ENCODE results near the gene DSTN.

Gene DSTN

GRCh38 chr20:17569616-17570346, at the start of gene DSTN:
Gene DSTN, plus strand, starts transcription at chr20:17570075. Its CDS starts 134 bp downstream, at chr20:17570209.
- peak within 1 kb of the TSS; percentile 89 for H3K4me3 ChIP-seq (ENCODE audit: low read length)
- no peaks in the 10 kb centered on the region for H3K9me3 ChIP-seq (ENCODE audit: control insufficient read depth, low read length)
- peaks cover 14% of the 10 kb centered on the region for H3K4me1 ChIP-seq (ENCODE audit: control insufficient read depth, insufficient read depth, low read length)
- H3K36me3 ChIP-seq (ENCODE audit: control insufficient read depth, insufficient read depth, low read length) = no peaks in the 10 kb centered on the region
- no peaks in the 10 kb centered on the region for H3K27me3 ChIP-seq (ENCODE audit: control insufficient read depth, insufficient read depth, low read length)
- peak within 1 kb of the TSS; percentile 94 for H3K9ac ChIP-seq (ENCODE audit: low read length)

GRCh38 chr20:17520583-17520982, 49.3 kb upstream of the DSTN start:
- no peaks in the 10 kb centered on the region for H3K9me3 ChIP-seq (ENCODE audit: control insufficient read depth, low read length)
- H3K36me3 ChIP-seq (ENCODE audit: control insufficient read depth, insufficient read depth, low read length) = no peaks in the 10 kb centered on the region
- H3K9ac ChIP-seq (ENCODE audit: low read length) = no peak overlapping the region
- H3K27me3 ChIP-seq (ENCODE audit: control insufficient read depth, insufficient read depth, low read length) = no peaks in the 10 kb centered on the region
- H3K4me3 ChIP-seq (ENCODE audit: low read length) = no peak overlapping the region
- H3K4me1 ChIP-seq (ENCODE audit: control insufficient read depth, insufficient read depth, low read length) = no peaks in the 10 kb centered on the region

GRCh38 chr20:17522528-17522927, 47.3 kb upstream of the DSTN start:
- no peak overlapping the region for H3K4me3 ChIP-seq (ENCODE audit: low read length)
- H3K9ac ChIP-seq (ENCODE audit: low read length) = no peak overlapping the region
- H3K27me3 ChIP-seq (ENCODE audit: control insufficient read depth, insufficient read depth, low read length) = no peaks in the 10 kb centered on the region
- H3K9me3 ChIP-seq (ENCODE audit: control insufficient read depth, low read length) = no peaks in the 10 kb centered on the region
- H3K4me1 ChIP-seq (ENCODE audit: control insufficient read depth, insufficient read depth, low read length) = no peaks in the 10 kb centered on the region
- no peaks in the 10 kb centered on the region for H3K36me3 ChIP-seq (ENCODE audit: control insufficient read depth, insufficient read depth, low read length)

- Histone ChIP-seq H3K9ac (ENCODE audit: low read length) (no peak overlapping the region), H3K9me3 (ENCODE audit: control insufficient read depth, low read length) (no peaks in the 10 kb centered on the region), H3K27me3 (ENCODE audit: control insufficient read depth, insufficient read depth, low read length) (no peaks in the 10 kb centered on the region), H3K4me3 (ENCODE audit: low read length) (no peak overlapping the region), H3K4me1 (ENCODE audit: control insufficient read depth, insufficient read depth, low read length) (no peaks in the 10 kb centered on the region), H3K36me3 (ENCODE audit: control insufficient read depth, insufficient read depth, low read length) (no peaks in the 10 kb centered on the region)
These were observed 46.5 kb upstream of the DSTN start for GRCh38 chr20:17523326-17523725.

GRCh38 chr20:17524560-17524959, 45.3 kb upstream of the DSTN start:
- H3K9ac ChIP-seq (ENCODE audit: low read length) = no peak overlapping the region
- H3K4me1 ChIP-seq (ENCODE audit: control insufficient read depth, insufficient read depth, low read length) = no peaks in the 10 kb centered on the region
- H3K27me3 ChIP-seq (ENCODE audit: control insufficient read depth, insufficient read depth, low read length) = no peaks in the 10 kb centered on the region
- no peaks in the 10 kb centered on the region for H3K9me3 ChIP-seq (ENCODE audit: control insufficient read depth, low read length)
- H3K36me3 ChIP-seq (ENCODE audit: control insufficient read depth, insufficient read depth, low read length) = no peaks in the 10 kb centered on the region
- no peak overlapping the region for H3K4me3 ChIP-seq (ENCODE audit: low read length)

- Histone ChIP-seq H3K27me3 (ENCODE audit: control insufficient read depth, insufficient read depth, low read length) (no peaks in the 10 kb centered on the region), H3K9me3 (ENCODE audit: control insufficient read depth, low read length) (no peaks in the 10 kb centered on the region), H3K9ac (ENCODE audit: low read length) (no peak overlapping the region), H3K4me3 (ENCODE audit: low read length) (no peak overlapping the region), H3K4me1 (ENCODE audit: control insufficient read depth, insufficient read depth, low read length) (no peaks in the 10 kb centered on the region), H3K36me3 (ENCODE audit: control insufficient read depth, insufficient read depth, low read length) (no peaks in the 10 kb centered on the region)
These were observed 44.7 kb upstream of the DSTN start for GRCh38 chr20:17525132-17525531.

GRCh38 chr20:17525650-17526049, 44.2 kb upstream of the DSTN start:
- H3K4me3 ChIP-seq (ENCODE audit: low read length) = no peak overlapping the region
- no peaks in the 10 kb centered on the region for H3K9me3 ChIP-seq (ENCODE audit: control insufficient read depth, low read length)
- no peaks in the 10 kb centered on the region for H3K36me3 ChIP-seq (ENCODE audit: control insufficient read depth, insufficient read depth, low read length)
- no peak overlapping the region for H3K9ac ChIP-seq (ENCODE audit: low read length)
- H3K27me3 ChIP-seq (ENCODE audit: control insufficient read depth, insufficient read depth, low read length) = no peaks in the 10 kb centered on the region
- no peaks in the 10 kb centered on the region for H3K4me1 ChIP-seq (ENCODE audit: control insufficient read depth, insufficient read depth, low read length)

- Histone ChIP-seq H3K4me3 (ENCODE audit: low read length) (no peak overlapping the region), H3K27me3 (ENCODE audit: control insufficient read depth, insufficient read depth, low read length) (no peaks in the 10 kb centered on the region), H3K4me1 (ENCODE audit: control insufficient read depth, insufficient read depth, low read length) (no peaks in the 10 kb centered on the region), H3K36me3 (ENCODE audit: control insufficient read depth, insufficient read depth, low read length) (no peaks in the 10 kb centered on the region), H3K9me3 (ENCODE audit: control insufficient read depth, low read length) (no peaks in the 10 kb centered on the region), H3K9ac (ENCODE audit: low read length) (no peak overlapping the region)
These were observed 40.3 kb upstream of the DSTN start for GRCh38 chr20:17529586-17529985.

GRCh38 chr20:17530153-17530552, 39.7 kb upstream of the DSTN start:
- no peaks in the 10 kb centered on the region for H3K4me1 ChIP-seq (ENCODE audit: control insufficient read depth, insufficient read depth, low read length)
- no peak overlapping the region for H3K9ac ChIP-seq (ENCODE audit: low read length)
- no peaks in the 10 kb centered on the region for H3K9me3 ChIP-seq (ENCODE audit: control insufficient read depth, low read length)
- H3K27me3 ChIP-seq (ENCODE audit: control insufficient read depth, insufficient read depth, low read length) = no peaks in the 10 kb centered on the region
- H3K4me3 ChIP-seq (ENCODE audit: low read length) = no peak overlapping the region
- H3K36me3 ChIP-seq (ENCODE audit: control insufficient read depth, insufficient read depth, low read length) = no peaks in the 10 kb centered on the region

GRCh38 chr20:17530716-17531664, 38.9 kb upstream of the DSTN start, which contains the start of gene BFSP1:
Gene BFSP1, minus strand, starts transcription at chr20:17531379. Its CDS starts 50 bp downstream, at chr20:17531329.
- Histone ChIP-seq H3K4me3 (ENCODE audit: low read length) (no peak within 1 kb of the TSS), H3K4me1 (ENCODE audit: control insufficient read depth, insufficient read depth, low read length) (no peaks in the 10 kb centered on the region), H3K36me3 (ENCODE audit: control insufficient read depth, insufficient read depth, low read length) (no peaks in the 10 kb centered on the region), H3K27me3 (ENCODE audit: control insufficient read depth, insufficient read depth, low read length) (no peaks in the 10 kb centered on the region), H3K9ac (ENCODE audit: low read length) (peak within 1 kb of the TSS; percentile 50), H3K9me3 (ENCODE audit: control insufficient read depth, low read length) (no peaks in the 10 kb centered on the region)

GRCh38 chr20:17531665-17532025, 38.2 kb upstream of the DSTN start:
- Histone ChIP-seq H3K36me3 (ENCODE audit: control insufficient read depth, insufficient read depth, low read length) (no peaks in the 10 kb centered on the region), H3K4me3 (ENCODE audit: low read length) (no peak overlapping the region), H3K9me3 (ENCODE audit: control insufficient read depth, low read length) (no peaks in the 10 kb centered on the region), H3K27me3 (ENCODE audit: control insufficient read depth, insufficient read depth, low read length) (no peaks in the 10 kb centered on the region), H3K4me1 (ENCODE audit: control insufficient read depth, insufficient read depth, low read length) (no peaks in the 10 kb centered on the region), H3K9ac (ENCODE audit: low read length) (peak overlapping the region; percentile 50)

- Histone ChIP-seq H3K9ac (ENCODE audit: low read length) (no peak overlapping the region), H3K4me1 (ENCODE audit: control insufficient read depth, insufficient read depth, low read length) (peaks cover 5% of the 10 kb centered on the region), H3K9me3 (ENCODE audit: control insufficient read depth, low read length) (no peaks in the 10 kb centered on the region)
These were observed 36.5 kb upstream of the DSTN start for GRCh38 chr20:17533396-17533795.

More at GRCh38 chr20:17533396-17533795, 36.5 kb upstream of the DSTN start:
- H3K27me3 ChIP-seq (ENCODE audit: control insufficient read depth, insufficient read depth, low read length) = no peaks in the 10 kb centered on the region
- no peak overlapping the region for H3K4me3 ChIP-seq (ENCODE audit: low read length)
- no peaks in the 10 kb centered on the region for H3K36me3 ChIP-seq (ENCODE audit: control insufficient read depth, insufficient read depth, low read length)

Measured in mucosa of stomach (tissue), 1 donor.